BLaER1 (cell line): ENCODE results near the gene CYTIP.
A peak's percentile ranks its signal among the peaks of the same experiment; 100 is the strongest.

Source experiments
- H3K27ac ChIP-seq: shearing (Covaris generic); formaldehyde crosslinking; 2 replicates; pipeline ENCODE4 v1.8.1; 2022
- H3K27me3 ChIP-seq: shearing (Covaris generic); formaldehyde crosslinking; 2 replicates; pipeline ENCODE4 v1.8.1; 2022
- H3K36me3 ChIP-seq: shearing (Covaris generic); formaldehyde crosslinking; 2 replicates; pipeline ENCODE4 v1.8.1; 2022
- H3K4me1 ChIP-seq: shearing (Covaris generic); formaldehyde crosslinking; 2 replicates; pipeline ENCODE4 v1.8.1; 2022
- H3K4me2 ChIP-seq: shearing (Covaris generic); formaldehyde crosslinking; 2 replicates; pipeline ENCODE4 v1.8.1; 2022
- H3K4me3 ChIP-seq: shearing (Covaris generic); formaldehyde crosslinking; 2 replicates; pipeline ENCODE4 v1.8.1; 2022
- H3K9ac ChIP-seq: shearing (Covaris generic); formaldehyde crosslinking; 2 replicates; pipeline ENCODE4 v1.8.1; 2022
- H3K9me3 ChIP-seq: shearing (Covaris generic); formaldehyde crosslinking; 2 replicates; pipeline ENCODE4 v1.8.1; 2022
- H4K20me1 ChIP-seq: shearing (Covaris generic); formaldehyde crosslinking; 2 replicates; pipeline ENCODE4 v1.8.1; 2022
- Cebpa-rat ChIP-seq: shearing (Covaris generic); IDR thresholded peaks from 2 replicates; pipeline ENCODE4 v1.8.1; 2022

Gene CYTIP

DNA sequence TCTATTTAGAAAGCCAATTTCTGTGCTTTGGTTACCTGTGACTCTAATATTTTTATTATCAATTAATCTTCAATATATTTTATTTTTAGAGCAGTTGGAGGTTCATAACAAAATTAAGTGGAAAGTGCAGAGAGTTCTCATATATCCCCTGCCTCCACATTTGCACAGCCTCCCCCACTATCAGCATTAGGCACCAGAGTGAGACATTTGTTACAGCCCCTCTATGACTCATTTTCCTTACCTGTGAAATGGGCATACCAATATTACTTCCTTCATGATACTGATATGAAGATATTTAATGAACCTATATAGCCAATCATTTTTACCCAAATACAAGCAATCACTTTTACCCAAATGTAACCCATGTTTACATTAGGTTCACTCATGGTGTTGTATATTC, 34.0 kb upstream of the CYTIP start:
- Histone ChIP-seq H3K9ac (no peak overlapping the region), H3K27ac (no peak overlapping the region), H3K9me3 (no peaks in the 10 kb centered on the region), H3K4me3 (no peak overlapping the region), H3K27me3 (no peaks in the 10 kb centered on the region), H3K4me1 (no peaks in the 10 kb centered on the region), H4K20me1 (no peaks in the 10 kb centered on the region), H3K4me2 (no peak overlapping the region), H3K36me3 (no peaks in the 10 kb centered on the region)
- no peak for TF ChIP-seq Cebpa-rat

DNA sequence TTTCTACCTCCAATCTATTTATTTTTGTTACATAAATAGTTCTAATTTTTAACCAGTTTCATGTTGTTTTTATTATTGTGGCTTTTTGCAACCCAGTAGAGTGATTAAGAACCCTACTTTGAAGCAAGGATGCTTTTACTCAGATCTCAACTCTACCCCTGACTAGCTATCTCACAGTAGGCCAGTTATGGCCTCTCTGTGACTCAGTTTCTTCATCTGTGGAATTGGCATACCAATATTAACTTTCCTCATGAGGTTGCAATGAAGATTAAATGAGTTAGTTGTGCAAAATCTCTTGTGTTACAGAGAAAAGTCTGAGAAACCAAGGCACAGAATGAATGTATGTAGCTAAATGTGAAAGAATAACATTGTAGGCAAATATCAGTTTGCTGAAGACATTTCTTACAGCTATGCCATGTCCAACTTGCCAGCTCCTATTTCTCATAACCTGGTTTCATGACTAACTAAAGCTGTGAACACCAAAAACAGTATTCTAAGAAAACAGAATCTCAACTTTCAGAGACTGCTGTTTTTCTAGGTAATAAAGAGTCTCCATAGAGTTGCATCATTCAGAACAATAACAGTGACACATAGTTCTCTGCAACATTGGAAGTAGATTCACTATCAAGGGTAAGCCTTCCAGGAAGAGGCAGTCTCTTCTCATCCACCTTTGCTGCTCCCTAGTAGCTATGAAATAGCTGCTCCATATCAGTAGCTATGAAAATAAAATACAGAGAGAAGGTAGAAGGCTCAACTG, 33.2 kb upstream of the CYTIP start:
- H3K4me2 ChIP-seq, result no peak overlapping the region
- H3K4me1 ChIP-seq, result no peaks in the 10 kb centered on the region
- no peaks in the 10 kb centered on the region for H3K36me3 ChIP-seq
- H4K20me1 ChIP-seq, result no peaks in the 10 kb centered on the region
- no peak overlapping the region for H3K27ac ChIP-seq
- no peaks in the 10 kb centered on the region for H3K9me3 ChIP-seq
- H3K9ac ChIP-seq, result no peak overlapping the region
- TF ChIP-seq Cebpa-rat, result no peak
- no peak overlapping the region for H3K4me3 ChIP-seq
- no peaks in the 10 kb centered on the region for H3K27me3 ChIP-seq

DNA sequence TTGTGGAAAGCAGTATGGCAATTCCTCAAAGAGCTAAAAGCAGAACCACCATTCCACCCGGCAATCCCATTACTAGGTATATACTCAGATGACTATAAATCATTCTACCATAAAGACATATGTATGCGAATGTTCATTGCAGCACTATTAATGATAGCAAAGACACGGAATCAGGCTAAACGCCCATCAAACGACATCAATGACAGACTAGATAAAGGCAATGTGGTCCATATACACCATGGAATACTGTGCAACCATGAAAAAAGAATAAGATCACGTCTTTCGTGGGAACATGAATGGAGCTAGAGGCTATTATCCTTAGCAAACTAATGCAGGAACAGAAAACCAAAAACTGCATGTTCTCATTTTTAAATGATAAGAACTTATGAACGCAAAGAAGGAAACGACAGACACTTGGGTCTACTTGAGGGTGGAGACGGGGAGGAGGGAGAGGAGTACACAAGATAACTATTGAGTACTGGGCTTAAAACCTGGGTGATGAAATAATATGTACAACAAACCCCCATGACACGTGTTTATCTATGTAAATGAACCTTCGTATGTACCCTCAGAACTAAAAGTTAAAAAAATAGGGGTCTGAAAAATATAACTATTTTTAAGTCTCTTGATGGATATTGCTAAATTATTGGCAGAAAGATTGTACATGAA, 32.0 kb upstream of the CYTIP start:
- H3K4me1 ChIP-seq, result peaks cover 6% of the 10 kb centered on the region
- no peak overlapping the region for H3K27ac ChIP-seq
- H3K4me2 ChIP-seq, result no peak overlapping the region
- H3K4me3 ChIP-seq, result no peak overlapping the region
- H3K36me3 ChIP-seq, result no peaks in the 10 kb centered on the region
- H3K27me3 ChIP-seq, result no peaks in the 10 kb centered on the region
- no peak for TF ChIP-seq Cebpa-rat
- H3K9me3 ChIP-seq, result peaks cover 3% of the 10 kb centered on the region; the same call in 1 of the 2 replicates
- no peaks in the 10 kb centered on the region for H4K20me1 ChIP-seq
- no peak overlapping the region for H3K9ac ChIP-seq

DNA sequence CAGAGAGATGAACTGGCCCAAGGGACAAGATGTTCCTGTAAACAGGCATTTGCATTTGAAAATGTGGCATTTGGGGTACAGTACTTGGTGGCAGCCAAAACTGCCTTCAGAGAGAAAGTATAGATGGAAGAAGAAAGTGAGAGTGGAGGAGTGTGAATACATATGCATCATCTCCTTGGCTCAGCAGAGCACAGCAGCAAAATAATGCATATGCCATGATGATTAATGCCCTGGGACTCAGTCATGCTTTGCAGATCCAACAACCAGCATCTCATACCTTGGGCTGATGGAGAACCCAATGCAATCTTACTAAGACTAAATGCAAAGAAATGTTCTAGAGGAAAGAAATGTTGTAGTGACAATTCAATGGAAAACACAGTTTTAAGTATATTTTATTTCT, 29.7 kb upstream of the CYTIP start:
- Histone ChIP-seq H4K20me1 (no peaks in the 10 kb centered on the region), H3K36me3 (no peaks in the 10 kb centered on the region), H3K27ac (no peak overlapping the region), H3K9me3 (peaks cover 3% of the 10 kb centered on the region; the same call in 1 of the 2 replicates), H3K4me3 (no peak overlapping the region), H3K4me2 (no peak overlapping the region), H3K4me1 (peaks cover 28% of the 10 kb centered on the region), H3K9ac (no peak overlapping the region), H3K27me3 (no peaks in the 10 kb centered on the region)
- TF ChIP-seq Cebpa-rat, result no peak

DNA sequence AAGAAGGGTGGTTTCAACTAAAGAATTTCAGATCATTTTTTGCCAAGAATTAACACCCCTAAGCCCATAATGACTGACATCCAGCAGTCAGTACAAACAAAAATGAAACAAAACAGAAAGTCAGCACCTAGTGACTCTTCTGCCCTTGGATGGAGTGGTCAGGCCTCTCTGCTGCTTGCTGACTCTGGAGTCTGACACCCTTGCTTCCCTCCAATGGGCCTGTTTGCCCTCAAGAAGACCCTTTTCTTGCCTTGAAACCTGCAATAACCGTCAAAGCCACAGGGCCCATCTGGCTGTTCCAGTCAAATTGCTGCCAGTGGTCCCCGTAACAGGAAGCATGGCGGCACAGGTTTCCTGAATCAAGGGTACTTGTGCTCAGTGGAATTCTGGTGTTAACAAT, 27.2 kb upstream of the CYTIP start:
- Histone ChIP-seq H3K4me3 (no peak overlapping the region), H3K4me1 (peaks cover 35% of the 10 kb centered on the region)

DNA sequence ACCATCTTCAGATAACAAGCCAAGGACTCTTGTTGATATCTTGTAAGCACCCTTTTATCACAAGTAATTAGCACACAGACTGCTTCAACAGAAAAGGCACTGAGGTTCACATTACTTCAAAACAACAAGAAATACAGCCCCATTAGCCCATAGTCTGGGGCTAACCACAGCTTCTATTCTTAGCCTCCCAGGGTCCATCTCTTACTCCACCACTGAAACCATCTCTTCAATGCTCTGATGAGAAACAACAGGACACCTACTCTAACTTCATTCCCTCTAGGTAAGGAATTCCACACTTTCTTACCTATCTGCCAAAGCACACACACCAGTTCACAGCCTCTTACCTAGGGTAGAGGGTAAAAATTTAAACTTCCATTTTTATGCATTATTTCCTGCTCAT, 26.4 kb upstream of the CYTIP start:
- Histone ChIP-seq H3K4me2 (peak overlapping the region; percentile 57), H3K4me3 (no peak overlapping the region)

More for the DNA sequence above, 27.2 kb upstream of the CYTIP start:
- Histone ChIP-seq H4K20me1 (no peaks in the 10 kb centered on the region), H3K9ac (no peak overlapping the region), H3K4me2 (peak overlapping the region; percentile 57; the same call in 1 of the 2 replicates), H3K36me3 (no peaks in the 10 kb centered on the region), H3K9me3 (peaks cover 3% of the 10 kb centered on the region; the same call in 1 of the 2 replicates), H3K27me3 (no peaks in the 10 kb centered on the region), H3K27ac (no peak overlapping the region)
- no peak for TF ChIP-seq Cebpa-rat

DNA sequence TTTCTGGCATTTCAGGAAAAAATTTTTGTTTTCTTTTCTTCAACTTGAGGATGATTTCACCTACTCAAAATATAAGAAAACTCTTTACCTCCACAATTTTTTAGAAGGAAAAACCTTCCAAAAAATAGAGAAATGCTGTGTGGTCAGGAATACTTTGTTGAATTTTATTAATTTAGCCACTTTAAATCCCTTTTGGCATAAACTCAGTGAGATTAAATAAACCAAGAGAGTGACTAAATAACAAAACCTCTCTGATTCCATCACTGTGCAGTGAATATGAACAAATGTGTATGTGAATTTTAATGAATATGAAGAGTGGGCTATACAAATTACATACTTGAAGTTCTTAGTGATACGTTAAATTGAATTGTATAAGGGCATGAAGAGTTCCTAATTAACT, 25.8 kb upstream of the CYTIP start:
- H3K9me3 ChIP-seq, result peaks cover 3% of the 10 kb centered on the region; the same call in 1 of the 2 replicates
- H3K4me3 ChIP-seq, result no peak overlapping the region
- no peak overlapping the region for H3K9ac ChIP-seq
- no peaks in the 10 kb centered on the region for H3K36me3 ChIP-seq
- H3K27me3 ChIP-seq, result no peaks in the 10 kb centered on the region; the same call in 1 of the 2 replicates
- no peaks in the 10 kb centered on the region for H4K20me1 ChIP-seq
- peaks cover 35% of the 10 kb centered on the region for H3K4me1 ChIP-seq
- peak overlapping the region; percentile 57 for H3K4me2 ChIP-seq
- no peak for TF ChIP-seq Cebpa-rat
- H3K27ac ChIP-seq, result no peak overlapping the region

More for the DNA sequence above, 26.4 kb upstream of the CYTIP start:
- Histone ChIP-seq H3K9ac (no peak overlapping the region), H4K20me1 (no peaks in the 10 kb centered on the region), H3K36me3 (no peaks in the 10 kb centered on the region), H3K27ac (no peak overlapping the region), H3K27me3 (no peaks in the 10 kb centered on the region; the same call in 1 of the 2 replicates), H3K4me1 (peaks cover 35% of the 10 kb centered on the region), H3K9me3 (peaks cover 3% of the 10 kb centered on the region; the same call in 1 of the 2 replicates)
- no peak for TF ChIP-seq Cebpa-rat

DNA sequence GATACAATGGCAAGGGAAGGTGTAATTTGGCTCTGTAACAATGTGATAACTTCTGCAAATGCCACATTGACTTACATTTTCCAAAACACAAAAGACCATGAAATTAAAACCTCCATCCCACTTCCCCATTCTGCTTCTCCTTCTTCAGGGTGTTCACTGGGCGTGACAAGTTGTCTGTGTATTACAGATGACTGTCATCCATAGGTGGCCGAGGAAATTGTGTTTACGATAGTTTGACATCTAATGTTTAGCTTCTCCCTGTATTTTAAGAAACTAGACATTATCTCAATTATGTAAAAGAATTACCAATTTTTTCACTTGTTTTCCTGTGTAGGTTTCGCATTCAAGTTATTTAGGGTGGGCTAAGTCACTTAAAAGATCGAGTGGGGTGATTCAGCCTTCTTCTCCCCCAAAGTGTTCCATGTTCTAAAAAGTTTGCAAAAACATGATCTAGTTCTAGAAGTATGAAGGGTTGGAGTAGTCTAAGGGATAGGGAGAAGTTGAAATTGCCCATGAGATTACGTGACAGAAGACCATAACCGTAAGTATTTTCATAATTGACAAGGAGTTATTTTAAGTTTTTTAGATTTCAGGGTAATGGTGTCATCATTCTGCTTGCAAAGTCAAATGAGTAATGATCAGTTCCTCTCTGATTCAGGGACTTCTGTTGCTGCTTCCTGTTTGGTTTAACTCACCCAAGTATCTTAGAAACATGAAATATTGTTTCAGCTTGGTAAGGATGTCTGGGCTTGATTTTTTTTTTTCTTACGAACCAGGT, 25.2 kb upstream of the CYTIP start:
- H3K27ac ChIP-seq, result no peak overlapping the region
- peaks cover 35% of the 10 kb centered on the region for H3K4me1 ChIP-seq
- H3K9ac ChIP-seq, result no peak overlapping the region
- no peak overlapping the region for H3K4me3 ChIP-seq
- no peaks in the 10 kb centered on the region for H3K36me3 ChIP-seq
- H4K20me1 ChIP-seq, result no peaks in the 10 kb centered on the region
- H3K27me3 ChIP-seq, result no peaks in the 10 kb centered on the region; the same call in 1 of the 2 replicates
- TF ChIP-seq Cebpa-rat, result no peak
- peaks cover 3% of the 10 kb centered on the region; the same call in 1 of the 2 replicates for H3K9me3 ChIP-seq
- H3K4me2 ChIP-seq, result peak overlapping the region; percentile 57

DNA sequence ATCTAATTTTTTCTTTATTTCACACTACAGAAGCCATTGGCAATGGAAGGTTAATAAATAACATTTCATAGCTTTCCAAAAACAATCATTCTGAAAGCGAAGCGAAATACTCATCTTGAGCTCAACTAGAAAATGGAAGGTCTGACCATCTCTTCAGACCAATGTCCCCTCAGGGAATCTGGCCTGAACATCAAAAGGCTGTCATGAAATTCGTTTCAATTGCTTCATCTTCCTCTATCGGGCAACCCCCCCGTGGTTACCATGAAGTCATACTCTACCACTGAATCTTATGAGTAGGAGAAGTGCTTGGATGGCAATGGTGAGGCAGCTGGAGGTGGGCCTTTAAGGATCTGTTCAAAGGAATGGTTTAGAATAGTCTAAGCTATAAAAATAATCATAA, 22.9 kb upstream of the CYTIP start:
- no peak overlapping the region for H3K4me2 ChIP-seq

More for the DNA sequence above, 22.9 kb upstream of the CYTIP start:
- Histone ChIP-seq H3K4me1 (peaks cover 35% of the 10 kb centered on the region), H4K20me1 (no peaks in the 10 kb centered on the region), H3K9me3 (peaks cover 3% of the 10 kb centered on the region; the same call in 1 of the 2 replicates), H3K27me3 (no peaks in the 10 kb centered on the region; the same call in 1 of the 2 replicates), H3K36me3 (no peaks in the 10 kb centered on the region), H3K9ac (no peak overlapping the region), H3K4me3 (no peak overlapping the region), H3K27ac (no peak overlapping the region)
- TF ChIP-seq Cebpa-rat, result no peak
